ENCODE results near the gene ARMCX2.
"Not testable (repeated sequence)": the region's sequence is repeated elsewhere in the genome, so short reads cannot be mapped to it uniquely, and the experiment has no call there.

ARMCX2 gene

GRCh38 chrX:101656817-101657216 lies 2.8 kb downstream of the ARMCX2 start:
- no peak for TF ChIP-seq CTCF (IDR thresholded peaks at IDR 0.05; ENCODE audit: borderline replicate concordance, control extremely low read depth, extremely low read depth, insufficient read depth, missing control alignments)
- no peak for DNase-seq (ENCODE audit: low spot score)
- in situ Hi-C loops (cut with MboI; ENCODE audit: low sequenced_read_pairs, unreplicated experiment): no loop called here

GRCh38 chrX:101655534-101655933 lies 4.1 kb downstream of the ARMCX2 start:
- in situ Hi-C loops (cut with MboI; ENCODE audit: low sequenced_read_pairs, unreplicated experiment): no loop called here
- no peak for DNase-seq (ENCODE audit: low spot score)
- no peak for TF ChIP-seq CTCF (IDR thresholded peaks at IDR 0.05; ENCODE audit: borderline replicate concordance, control extremely low read depth, extremely low read depth, insufficient read depth, missing control alignments)

GRCh38 chrX:101647716-101648115 lies 11.9 kb downstream of the ARMCX2 start:
- DNase-seq (ENCODE audit: low spot score); in situ Hi-C loops (cut with MboI; ENCODE audit: low sequenced_read_pairs, unreplicated experiment): not testable (repeated sequence)

GRCh38 chrX:101642093-101642492 lies 17.6 kb downstream of the ARMCX2 start:
- DNase-seq (ENCODE audit: low spot score): no peak
- in situ Hi-C loops (cut with MboI; ENCODE audit: low sequenced_read_pairs, unreplicated experiment): no loop called here
- TF ChIP-seq CTCF (IDR thresholded peaks at IDR 0.05; ENCODE audit: borderline replicate concordance, control extremely low read depth, extremely low read depth, insufficient read depth, missing control alignments): no peak

- TF ChIP-seq CTCF (IDR thresholded peaks at IDR 0.05; ENCODE audit: borderline replicate concordance, control extremely low read depth, extremely low read depth, insufficient read depth, missing control alignments): no peak
- DNase-seq (ENCODE audit: low spot score): no peak
- in situ Hi-C loops (cut with MboI; ENCODE audit: low sequenced_read_pairs, unreplicated experiment): no loop called here
Observed at GRCh38 chrX:101639583-101639982, 20.1 kb downstream of the ARMCX2 start.

- TF ChIP-seq CTCF (IDR thresholded peaks at IDR 0.05; ENCODE audit: borderline replicate concordance, control extremely low read depth, extremely low read depth, insufficient read depth, missing control alignments): no peak
- no peak for DNase-seq (ENCODE audit: low spot score)
- in situ Hi-C loops (cut with MboI; ENCODE audit: low sequenced_read_pairs, unreplicated experiment): no loop called here
Observed at GRCh38 chrX:101619364-101619763, 40.3 kb downstream of the ARMCX2 start.

GRCh38 chrX:101617211-101618191 lies 42.1 kb downstream of the ARMCX2 start, which contains the start of gene ARMCX6:
TSS of gene ARMCX6 (minus strand) at chrX:101618000. CDS start at chrX:101616620, 1,380 bp downstream.
- peak; percentile 76 for DNase-seq (ENCODE audit: low spot score)
- peak; percentile 18 for TF ChIP-seq CTCF (IDR thresholded peaks at IDR 0.05; ENCODE audit: borderline replicate concordance, control extremely low read depth, extremely low read depth, insufficient read depth, missing control alignments)
- in situ Hi-C loops (cut with MboI; ENCODE audit: low sequenced_read_pairs, unreplicated experiment): no loop called here
